GM19438 (cell line): ENCODE measurements around the gene PLXDC1.

ENCODE experiments used
- ATAC-seq: cut with Tn5 transposase; IDR thresholded peaks from one replicate; pipeline ENCODE4 v1.9.1; 2021; ENCODE audit warnings: low read depth; ENCODE audit not compliant: unreplicated experiment

Gene PLXDC1

GRCh38 chr17:39158623-39159022 is 7.2 kb upstream of the PLXDC1 start:
- no peak for ATAC-seq

GRCh38 chr17:39156491-39156890 is 5.1 kb upstream of the PLXDC1 start:
- ATAC-seq, result no peak

GRCh38 chr17:39155654-39156053 is 4.2 kb upstream of the PLXDC1 start:
- no peak for ATAC-seq

GRCh38 chr17:39153599-39154051 is 2.2 kb upstream of the PLXDC1 start:
- ATAC-seq, result no peak

- no peak for ATAC-seq
Measured at GRCh38 chr17:39151943-39152818, 744 bp upstream of the PLXDC1 start.

GRCh38 chr17:39150795-39151149 is 665 bp downstream of the PLXDC1 start:
- no peak for ATAC-seq

- no peak for ATAC-seq
Measured at GRCh38 chr17:39150104-39150634, 1.3 kb downstream of the PLXDC1 start.

- no peak for ATAC-seq
Measured at GRCh38 chr17:39147221-39148185, 3.9 kb downstream of the PLXDC1 start.

GRCh38 chr17:39146273-39146672 is 5.2 kb downstream of the PLXDC1 start:
- ATAC-seq, result no peak

GRCh38 chr17:39145143-39145542 is 6.3 kb downstream of the PLXDC1 start:
- no peak for ATAC-seq

- ATAC-seq, result no peak
Measured at GRCh38 chr17:39144416-39144840, 7.0 kb downstream of the PLXDC1 start.

GRCh38 chr17:39143552-39144093 is 7.8 kb downstream of the PLXDC1 start:
- ATAC-seq, result no peak

GRCh38 chr17:39141915-39142664 is 9.3 kb downstream of the PLXDC1 start:
- ATAC-seq, result no peak

- ATAC-seq, result no peak
Measured at GRCh38 chr17:39141294-39141693, 10.1 kb downstream of the PLXDC1 start.

- ATAC-seq, result no peak
Measured at GRCh38 chr17:39139561-39139960, 11.9 kb downstream of the PLXDC1 start.

GRCh38 chr17:39139161-39139511 is 12.3 kb downstream of the PLXDC1 start:
- no peak for ATAC-seq

- no peak for ATAC-seq
Measured at GRCh38 chr17:39138431-39139160, 12.8 kb downstream of the PLXDC1 start.

- no peak for ATAC-seq
Measured at GRCh38 chr17:39134878-39135277, 16.6 kb downstream of the PLXDC1 start.

- no peak for ATAC-seq
Measured at GRCh38 chr17:39132192-39132610, 19.2 kb downstream of the PLXDC1 start.
